Measurements from ENCODE around the gene PGC.
"Not testable (repeated sequence)": the region's sequence is repeated elsewhere in the genome, so short reads cannot be mapped to it uniquely, and the experiment has no call there.

PGC gene

DNA sequence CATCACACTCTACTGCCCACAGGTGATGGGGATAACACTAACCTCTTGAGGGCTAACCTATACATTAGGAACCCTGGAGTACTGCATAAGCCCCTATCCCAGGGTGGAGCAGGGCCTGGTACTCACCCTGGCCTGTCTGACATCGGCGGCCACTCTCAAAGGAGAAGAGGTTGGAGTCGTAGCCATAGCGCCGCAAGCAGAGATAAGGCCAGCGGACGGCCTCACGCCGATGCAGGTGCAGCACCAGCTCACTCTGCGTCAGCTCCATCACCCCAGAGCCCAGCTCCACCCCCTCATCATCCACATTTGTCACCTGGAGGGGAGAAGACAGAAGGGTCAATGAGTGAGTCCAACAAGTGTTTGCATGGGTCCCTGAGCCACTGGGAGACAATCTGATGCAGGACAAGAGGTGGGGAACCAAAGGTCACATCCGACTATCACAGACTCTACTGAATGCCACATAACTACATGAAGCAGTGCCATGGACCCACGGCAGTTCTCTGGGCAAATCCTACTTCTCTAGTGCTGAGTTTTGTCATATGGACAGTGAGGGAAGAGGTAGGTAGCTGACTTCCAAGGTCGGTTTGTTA lies 28.2 kb upstream of the PGC start:
- no peak for DNase-seq (ENCODE audit: low read depth in 2 of 2)

DNA sequence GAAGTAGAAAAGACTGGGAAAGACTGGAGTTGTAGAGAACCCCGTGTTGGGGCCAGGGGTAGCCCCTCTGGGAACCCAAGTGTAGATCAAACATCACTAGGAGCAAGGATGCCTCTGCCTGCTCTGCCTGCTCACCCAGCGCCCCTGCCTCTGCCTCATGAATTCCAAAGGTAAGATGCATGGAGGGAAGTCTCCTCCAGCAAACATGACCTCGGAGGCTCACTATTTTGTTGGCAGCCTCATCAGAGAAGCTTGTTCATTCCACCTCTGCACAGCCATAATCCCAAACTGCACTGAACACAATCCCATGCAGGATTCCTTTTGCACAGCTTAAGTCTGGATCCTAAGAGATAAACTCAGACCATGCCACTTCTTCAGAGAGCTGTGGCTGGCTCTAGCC lies 27.6 kb upstream of the PGC start:
- DNase-seq (ENCODE audit: low read depth in 2 of 2) = no peak

DNA sequence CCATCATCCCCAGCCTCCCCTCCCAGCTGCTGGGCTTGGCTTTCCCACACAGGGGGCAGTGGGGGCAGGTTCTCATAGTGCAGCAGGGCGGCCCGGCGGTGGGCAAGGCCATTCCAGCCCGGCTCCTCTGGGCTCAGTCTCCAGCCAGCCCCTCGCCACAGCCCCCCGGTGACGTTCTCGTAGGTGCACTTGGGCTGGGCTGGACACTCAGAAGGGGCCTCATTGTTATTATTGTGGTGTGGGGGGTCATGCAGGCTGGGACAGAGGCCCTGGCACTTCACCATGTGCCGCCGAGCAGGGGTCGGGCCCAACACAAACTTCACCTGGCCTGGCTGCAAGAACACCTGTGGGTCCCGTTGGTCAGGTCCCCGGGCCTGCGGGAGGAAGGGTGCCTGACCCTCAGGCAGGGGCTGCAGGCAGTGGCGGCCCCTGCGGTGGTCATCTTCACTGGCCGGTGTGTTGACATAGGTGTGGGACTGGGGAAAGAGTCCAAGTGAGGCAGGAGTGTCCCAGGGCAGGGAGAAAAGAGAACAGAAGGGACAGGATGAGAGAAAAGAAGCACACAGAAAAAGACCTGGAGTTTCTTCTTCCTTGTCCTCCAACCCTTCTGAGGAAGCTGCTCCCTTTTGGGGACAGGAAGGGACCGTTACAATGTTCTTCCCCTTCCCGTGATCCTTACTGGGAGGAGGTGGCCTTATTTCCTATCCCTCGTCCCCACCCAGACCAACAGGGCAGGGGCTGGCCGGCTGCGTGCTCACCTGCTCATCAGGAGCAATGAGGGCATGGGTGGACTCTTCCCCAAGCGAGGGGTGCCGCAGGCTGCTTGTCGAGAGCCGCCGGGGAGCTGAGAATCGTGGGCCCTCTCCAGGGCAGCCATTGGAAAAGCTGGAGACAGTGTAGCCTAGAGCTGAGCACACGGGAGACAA lies 24.1 kb upstream of the PGC start:
- DNase-seq (ENCODE audit: low read depth in 2 of 2) = no peak

DNA sequence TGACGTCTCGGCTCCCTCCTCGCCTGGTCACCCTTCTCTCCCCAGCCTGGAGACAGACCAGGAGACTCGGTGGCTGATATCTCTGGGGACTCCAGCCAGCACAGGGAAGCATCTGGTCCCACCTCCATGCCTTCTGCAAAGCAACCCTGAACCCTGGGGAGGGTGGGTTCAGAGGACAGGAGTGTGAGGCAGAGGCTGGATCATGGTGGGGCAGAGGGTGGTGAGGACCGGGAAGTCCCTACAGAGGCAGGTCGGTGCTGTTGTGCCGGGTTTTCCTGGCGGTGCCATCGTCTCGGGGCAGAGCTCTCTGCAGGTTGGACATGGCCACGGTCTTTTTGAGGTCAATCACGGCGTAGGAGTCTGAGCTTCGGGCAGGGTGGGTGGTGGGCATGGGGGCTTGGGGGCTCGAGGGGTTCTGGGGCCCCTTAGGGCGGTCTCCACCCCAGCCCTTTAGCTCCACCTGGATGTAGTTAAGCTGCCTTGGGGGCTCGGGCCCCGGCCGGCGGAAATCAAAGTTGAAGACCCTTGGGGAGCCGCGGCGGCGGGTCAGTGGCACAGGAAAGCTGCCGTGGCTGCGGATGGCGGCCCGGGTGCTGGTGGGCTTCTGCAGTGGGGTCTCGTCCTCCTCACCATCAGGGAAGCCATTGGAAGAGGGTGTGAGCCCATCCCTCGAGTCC lies 23.3 kb upstream of the PGC start:
- no peak for DNase-seq (ENCODE audit: low read depth in 2 of 2)

DNA sequence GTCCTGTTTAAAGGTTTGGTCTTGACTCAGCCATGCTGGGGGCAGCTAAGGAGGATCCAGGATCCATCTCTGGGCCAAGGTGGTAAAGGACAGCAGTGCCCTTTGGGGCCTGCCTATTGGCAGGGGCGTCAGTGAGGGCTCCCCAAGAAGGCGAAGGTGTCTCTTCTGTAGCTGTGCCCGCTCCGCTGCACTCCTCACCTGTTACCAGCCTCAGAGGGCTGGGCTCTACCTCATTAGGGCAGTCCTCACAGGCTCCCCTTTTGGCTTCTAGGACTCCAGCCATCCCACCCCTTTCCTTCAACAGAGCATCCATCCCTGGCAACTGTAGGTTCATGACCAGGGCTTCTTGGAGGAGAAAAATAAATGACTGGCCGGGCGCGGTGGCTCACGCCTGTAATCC lies 22.2 kb upstream of the PGC start:
- no peak for DNase-seq (ENCODE audit: low read depth in 2 of 2)

DNA sequence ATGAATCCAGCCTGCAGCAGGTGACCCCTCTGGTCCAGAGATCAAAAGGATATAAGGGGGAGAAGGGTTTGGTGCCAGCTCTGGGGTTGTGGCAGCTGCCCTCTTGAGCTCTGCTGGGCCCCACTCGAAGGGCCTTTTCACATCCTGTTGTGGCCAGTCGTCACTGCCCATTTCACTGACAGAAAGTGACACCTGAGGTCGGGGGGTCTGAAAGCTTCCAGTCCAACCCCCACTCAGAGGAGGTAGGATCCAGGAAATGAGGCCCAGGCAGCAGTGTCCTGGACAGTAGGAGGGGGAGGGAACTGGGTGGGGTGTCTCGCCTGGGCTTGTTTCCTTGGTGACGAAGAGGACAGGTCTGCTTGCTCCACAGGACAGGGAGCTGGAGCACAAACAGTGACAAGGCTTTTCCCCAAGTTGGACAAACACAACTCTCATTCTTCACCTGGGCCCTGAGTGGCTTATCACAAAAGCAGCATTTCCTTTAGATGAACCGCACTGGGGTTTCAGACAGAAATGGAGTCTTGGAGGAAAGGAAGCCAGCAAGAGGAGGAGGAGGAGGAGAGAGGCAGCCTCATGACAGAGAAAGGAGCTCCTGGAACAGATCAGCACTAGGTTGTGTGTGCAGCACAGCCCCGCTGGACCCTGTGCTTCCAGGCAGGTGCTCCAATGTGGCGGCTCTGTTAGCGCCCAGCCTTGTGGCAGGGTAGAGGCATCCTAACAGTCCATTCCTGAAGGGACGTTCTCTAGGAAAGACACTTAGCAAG lies 21.5 kb upstream of the PGC start:
- no peak for DNase-seq (ENCODE audit: low read depth in 2 of 2)

DNA sequence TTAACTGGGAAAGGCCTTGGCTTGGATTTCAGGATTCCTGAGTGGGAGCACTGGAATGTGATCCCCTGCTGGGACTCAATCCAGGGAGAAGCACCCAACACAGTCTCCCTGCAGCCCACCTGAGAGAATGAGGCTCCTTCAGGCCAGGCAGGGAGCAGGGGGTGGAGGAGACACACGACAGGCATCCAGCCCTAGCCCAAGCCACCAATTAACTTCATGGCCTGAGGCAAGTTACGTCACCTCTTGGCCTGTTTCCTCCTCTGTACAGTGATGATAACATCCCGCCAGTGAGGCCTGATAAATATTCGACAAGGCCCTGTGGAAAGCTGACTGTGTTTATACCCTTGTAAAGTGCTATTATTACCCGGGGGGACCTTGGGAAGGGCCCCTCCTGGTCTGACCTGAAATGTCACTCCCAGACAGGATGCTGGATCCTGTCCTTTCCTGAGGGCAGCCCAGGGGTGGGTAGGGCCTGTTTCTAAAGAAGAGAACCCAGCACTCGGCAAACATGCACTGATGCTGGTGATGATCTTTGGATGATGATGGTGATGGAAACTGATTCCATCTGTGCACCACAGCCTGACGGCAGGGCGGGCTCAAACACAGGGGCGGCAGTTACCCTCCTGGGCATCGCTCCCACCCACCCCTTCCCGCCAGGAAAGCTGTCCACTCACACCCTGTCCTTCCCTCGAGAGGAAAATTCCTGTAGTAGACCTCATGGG lies 20.1 kb upstream of the PGC start:
- DNase-seq (ENCODE audit: low read depth in 2 of 2) = no peak

DNA sequence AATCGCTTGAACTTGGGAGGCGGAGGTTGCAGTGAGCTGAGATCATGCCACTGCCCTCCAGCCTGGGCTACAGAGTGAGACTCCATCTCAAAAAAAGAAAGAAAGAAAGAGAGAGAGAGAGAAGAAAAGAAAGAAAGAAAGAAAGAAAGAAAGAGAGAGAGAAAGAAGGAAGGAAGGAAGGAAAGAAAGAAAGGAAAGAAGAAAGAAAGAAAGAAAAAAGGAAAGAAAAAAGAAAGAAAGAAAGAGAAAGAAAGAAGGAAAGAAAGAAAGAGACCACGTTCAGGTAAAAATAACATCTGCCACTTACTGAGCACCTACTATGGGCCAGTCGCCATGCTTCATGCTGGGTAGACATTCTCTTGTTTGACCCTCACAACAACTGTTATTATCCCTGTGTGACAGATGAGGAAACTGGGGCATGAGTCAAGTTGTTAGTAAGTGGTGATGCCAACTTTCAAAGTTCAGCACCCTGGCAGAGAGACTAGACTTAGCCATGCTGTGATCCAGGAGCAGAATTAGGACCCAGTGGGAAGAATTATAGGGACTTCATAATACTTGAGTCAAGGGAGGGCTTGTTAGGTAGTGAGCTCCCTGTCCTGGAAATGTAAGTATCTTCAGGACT lies 19.0 kb upstream of the PGC start:
- DNase-seq (ENCODE audit: low read depth in 2 of 2) = not testable (repeated sequence)

DNA sequence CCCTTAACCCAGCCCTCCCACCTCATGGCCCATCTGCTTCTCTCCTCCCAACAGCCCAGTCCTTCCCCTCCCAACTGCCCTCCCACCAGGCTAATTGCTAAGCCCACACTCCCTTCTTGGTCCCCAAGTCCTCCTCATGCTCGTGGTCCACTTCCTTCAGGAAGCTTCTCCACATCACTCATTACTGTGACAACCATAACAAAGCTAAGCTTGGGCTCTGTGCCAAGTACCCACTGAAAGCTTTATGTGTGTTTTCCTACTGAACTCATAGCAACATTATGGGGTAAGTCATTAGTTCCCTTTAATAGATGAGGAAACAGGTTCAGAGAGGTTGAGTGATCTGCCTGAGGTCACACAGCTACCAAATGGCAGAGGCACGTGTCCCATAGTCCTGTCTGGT lies 16.3 kb upstream of the PGC start:
- DNase-seq (ENCODE audit: low read depth in 2 of 2) = no peak

DNA sequence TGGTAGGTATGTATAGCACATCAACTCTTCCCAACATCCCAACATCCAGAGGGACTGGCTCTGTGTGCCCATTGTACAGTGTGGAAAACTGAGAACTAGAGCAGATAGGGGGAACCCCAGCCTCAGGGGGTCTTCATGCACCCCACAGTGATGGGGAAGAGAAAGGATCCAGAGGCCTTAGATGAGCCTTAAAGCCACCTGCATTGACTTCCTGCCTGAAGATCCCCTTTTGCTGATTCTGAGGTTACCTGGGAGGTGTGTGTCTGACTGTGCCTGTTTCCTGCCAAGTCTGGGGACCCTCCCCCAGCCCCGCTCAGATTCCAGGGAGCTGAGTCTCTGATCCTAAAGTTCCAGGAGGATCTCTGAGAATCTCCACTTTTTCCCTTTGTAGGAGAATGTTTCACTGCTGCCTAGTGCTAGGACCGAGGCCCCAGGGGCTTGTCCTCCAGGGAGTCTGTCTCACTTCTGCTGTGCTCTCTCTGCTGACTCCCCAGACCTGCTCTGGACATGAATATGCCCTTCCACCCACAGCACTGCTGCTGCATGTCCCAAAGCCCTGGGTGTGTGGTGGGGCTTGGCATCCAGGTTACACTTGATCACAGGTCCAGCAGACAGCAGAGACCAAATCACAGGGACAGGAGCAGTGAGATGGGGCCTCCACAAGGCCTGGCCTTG lies 12.8 kb upstream of the PGC start:
- no peak for DNase-seq (ENCODE audit: low read depth in 2 of 2)

DNA sequence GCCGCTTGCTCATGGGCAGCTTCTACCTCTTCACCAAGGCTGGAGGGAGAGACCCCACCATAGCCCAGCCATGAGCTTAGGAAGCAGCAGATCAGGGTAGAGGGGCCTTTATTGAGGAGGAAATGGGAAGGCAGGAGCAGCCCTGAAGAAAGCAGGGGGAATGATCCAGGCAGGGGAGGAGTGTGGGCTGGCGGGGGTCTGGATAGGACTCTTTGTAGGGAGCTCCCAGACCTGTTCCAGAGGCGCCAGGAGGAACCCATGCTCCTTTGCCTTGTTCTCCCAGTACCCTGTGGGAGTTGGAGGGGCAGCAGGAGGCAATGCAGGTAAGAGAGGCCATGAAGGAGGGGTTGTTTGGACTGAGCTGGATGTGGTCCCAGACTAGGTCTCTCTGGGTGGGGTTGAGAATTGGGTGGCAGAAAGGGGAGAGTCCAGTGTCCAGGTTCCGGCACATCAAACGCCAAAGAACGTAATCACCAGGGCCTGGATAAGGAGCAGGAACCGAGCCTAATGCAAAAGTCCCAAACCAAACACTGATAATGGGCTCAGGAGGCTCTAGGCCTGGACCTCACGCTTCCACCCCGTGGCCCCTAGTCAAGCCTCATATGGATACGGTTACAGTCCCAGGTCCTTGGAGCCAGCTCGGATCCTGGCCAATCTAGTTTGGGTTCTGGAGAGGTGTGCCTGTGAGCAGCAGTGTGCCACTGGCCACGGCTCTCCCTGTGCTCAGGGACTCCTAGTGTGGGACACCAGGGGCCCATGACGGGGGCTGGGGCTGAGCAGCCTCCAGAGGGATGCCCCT lies 12.1 kb upstream of the PGC start:
- DNase-seq (ENCODE audit: low read depth in 2 of 2) = no peak

DNA sequence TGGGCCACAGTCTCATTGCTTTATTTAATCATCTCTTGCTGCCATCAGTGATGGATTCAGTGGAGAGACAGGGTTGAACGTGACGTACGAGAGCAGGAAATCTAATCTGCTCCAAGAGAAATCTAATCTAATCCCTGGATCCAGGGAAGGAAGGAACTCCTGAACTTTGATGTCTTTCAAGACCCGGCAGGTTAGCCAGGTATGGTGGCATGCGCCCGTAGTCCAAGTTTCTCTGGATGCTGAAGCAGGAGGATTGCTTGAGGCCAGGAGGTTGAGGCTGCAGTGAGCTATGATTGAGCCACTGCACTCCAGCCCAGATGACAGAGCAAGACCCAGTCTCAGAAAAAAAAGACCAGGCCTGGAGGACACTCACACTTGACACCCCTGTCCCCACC lies 11.4 kb upstream of the PGC start:
- DNase-seq (ENCODE audit: low read depth in 2 of 2) = no peak

DNA sequence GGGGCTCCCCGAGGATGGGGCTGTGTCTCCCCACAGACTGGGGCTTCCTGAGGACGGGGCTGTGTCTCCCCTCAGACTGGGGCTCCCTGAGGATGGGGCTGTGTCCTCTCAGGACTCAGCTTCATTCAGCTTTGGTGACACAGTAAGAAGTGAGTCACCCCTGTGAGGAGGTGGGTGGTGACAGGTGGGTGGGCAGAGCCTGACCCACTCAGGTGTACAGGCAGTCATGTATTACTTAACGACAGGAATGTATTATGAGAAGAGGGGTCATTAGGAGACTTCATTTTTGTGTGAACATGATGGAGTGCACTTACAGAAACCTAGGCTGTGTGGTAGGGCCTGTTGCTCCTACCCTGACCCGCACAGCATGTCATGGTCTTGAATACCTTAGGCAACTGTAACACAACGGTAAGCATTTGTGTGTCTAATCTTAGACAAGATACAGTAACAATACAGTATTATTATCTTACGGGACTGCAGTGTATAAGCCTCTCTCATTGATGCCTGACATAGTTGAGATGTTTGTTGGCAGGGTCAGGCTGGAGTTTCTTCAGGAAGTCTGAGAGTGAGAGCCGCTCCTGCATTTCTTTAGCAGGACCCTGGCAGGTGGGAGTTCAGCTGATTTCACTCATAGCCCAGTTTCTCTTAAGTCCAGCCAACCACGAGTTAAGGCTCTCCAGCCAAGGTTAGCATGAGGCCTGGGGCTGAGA lies 10.9 kb upstream of the PGC start:
- DNase-seq (ENCODE audit: low read depth in 2 of 2) = no peak

DNA sequence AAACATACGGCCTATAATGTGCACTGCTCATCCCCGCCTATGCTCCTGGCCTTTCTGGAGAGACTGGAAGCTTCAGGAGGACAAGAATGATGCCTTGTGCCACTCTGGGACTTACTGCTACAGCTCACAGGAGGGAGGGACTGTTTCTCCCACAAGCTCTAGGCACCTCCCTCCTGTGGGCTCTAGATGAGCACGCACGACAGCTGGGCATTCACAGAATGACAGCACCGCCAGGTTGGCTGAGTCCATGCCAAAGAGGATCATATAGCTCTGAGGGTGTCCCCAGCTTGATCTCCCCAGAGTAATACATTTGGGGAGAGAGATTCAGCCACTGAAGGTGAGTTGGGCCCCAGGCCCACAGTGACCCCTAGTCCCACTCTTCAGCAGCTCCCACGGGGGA lies 10.1 kb upstream of the PGC start:
- DNase-seq (ENCODE audit: low read depth in 2 of 2) = no peak

DNA sequence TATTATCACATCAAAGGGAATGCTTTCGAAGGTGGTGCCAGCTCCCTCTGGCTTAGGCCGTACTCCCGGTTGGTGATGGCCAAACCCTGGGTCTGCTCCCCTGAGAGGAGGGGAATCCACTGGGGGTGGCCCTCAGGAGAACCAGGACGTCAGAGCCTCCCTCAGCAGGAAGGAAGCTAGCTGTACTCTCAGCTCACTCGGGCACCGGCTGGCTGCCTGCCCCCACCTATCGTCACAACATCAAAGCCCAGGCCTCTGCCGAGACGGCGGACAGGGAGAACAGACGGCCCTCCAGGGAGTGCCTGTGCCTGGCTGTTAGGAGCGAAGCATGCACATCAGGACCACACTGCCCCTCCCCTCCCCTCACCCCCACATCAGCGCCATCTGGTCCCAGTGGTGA lies 9.2 kb upstream of the PGC start:
- DNase-seq (ENCODE audit: low read depth in 2 of 2) = no peak

DNA sequence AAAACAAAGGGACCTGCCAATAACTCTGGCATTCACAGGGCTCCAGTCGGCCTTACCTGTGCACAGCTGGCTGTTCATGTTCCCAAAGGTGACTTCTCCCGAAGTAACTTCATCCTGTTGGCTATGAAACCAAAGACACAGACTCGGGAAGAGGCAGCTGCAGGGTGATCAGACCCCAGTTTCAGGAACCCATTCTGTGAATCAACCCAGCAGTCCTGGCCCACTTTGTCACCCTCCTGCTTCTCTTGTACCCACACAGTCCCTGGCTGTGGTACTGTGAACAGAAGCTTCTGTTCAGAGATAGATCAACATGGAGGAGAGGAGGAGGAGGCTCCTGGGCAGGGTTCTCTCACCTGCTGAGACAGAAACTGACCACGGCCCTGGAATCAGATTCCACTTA lies 8.7 kb upstream of the PGC start:
- no peak for DNase-seq (ENCODE audit: low read depth in 2 of 2)

DNA sequence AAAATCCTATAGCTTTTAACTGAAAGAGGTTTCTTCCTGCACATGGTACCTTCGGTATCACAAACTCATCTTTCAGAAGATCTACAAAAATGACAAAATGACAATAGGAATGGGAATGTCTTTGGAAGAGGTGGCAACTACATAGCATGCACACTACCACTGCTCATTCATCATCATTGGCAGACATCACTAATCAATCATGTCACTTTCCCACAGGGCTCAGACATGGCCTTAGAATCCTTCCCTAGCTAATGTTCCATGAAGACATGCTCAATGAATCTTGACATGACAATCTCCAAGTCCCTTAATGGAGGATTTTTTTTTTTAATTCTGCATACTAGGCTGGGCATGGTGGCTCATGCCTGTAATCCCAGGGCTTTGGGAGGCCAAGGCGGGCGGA lies 3.2 kb upstream of the PGC start:
- DNase-seq (ENCODE audit: low read depth in 2 of 2) = no peak

DNA sequence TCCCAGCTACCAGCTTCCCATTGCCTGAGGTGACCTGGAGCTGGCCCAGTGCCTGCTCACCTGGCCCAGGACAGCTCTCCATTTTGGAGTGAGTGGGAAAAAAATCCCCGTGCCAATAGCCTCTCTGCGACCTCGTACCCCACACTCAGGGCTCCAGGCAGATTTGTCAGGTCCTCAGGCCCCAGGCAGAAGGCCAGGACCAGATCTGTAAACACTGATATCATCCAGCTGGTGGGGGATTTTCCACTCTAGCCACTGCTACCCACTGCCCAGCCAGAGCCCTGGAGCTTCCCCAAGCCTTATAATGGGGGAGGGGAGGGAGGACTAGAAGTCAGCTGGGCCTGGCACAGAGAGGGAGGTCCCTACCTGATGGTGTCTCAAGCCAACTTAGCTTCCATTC lies 1.3 kb upstream of the PGC start:
- DNase-seq (ENCODE audit: low read depth in 2 of 2) = no peak

DNA sequence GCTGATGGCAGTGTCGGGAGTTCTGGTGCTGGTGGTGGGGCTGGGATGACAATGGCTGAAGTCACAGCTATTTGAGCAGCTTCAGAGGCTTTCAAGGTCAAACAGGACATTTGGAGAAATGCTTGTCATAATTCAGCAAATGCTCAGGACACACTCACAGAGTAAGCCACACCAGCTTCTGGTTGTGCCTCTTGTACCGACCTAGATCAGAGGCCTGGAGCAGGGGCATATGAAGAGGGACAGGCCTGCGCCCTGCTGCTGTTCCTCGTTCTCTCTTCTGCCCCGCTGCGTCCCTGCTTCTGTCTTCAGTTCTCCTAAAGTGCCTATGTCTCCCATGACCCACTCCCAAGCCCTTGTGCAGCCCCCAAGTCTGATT lies 893 bp upstream of the PGC start:
- DNase-seq (ENCODE audit: low read depth in 2 of 2) = no peak
